Gastroesophageal sphincter (tissue), 4 donors: ENCODE results near the gene CRACR2B. TPM values are rescaled to one million over a fixed set of nuclear protein-coding genes. Genes with fewer than 3 reads are reported as not detected.

Experiments
- ATAC-seq: fragments of 150-250 bp; one replicate; pipeline ENCODE4 v1.9.1; 2016; ENCODE audit warnings: mild to moderate bottlenecking, moderate library complexity
- H3K27ac ChIP-seq, 4 donors: fragments of 200-600 bp; sonication (generic) in 3 of 4; 1 replicate in 3 of 4; 2 replicates in 1 of 4; pipeline ENCODE4 v1.5.1; 2016 to 2019
- H3K27me3 ChIP-seq: fragments of 200-600 bp; sonication (generic); one replicate; pipeline ENCODE4 v1.5.1; 2019
- H3K36me3 ChIP-seq, 2 donors: fragments of 200-600 bp; sonication (generic); one replicate each; pipeline ENCODE4 v1.5.1; 2019; ENCODE audit warnings: control low read depth in 1 of 2
- H3K4me1 ChIP-seq, 3 donors: fragments of 200-600 bp; sonication (generic); 1 replicate in 2 of 3; 2 replicates in 1 of 3; pipeline ENCODE4 v1.5.1; 2016 to 2019; ENCODE audit warnings: control low read depth in 2 of 3
- H3K4me3 ChIP-seq, 2 donors: fragments of 200-600 bp; sonication (generic); one replicate each; pipeline ENCODE4 v1.5.1; 2019; ENCODE audit warnings: mild to moderate bottlenecking in 1 of 2, moderate library complexity in 1 of 2
- H3K9me3 ChIP-seq, 3 donors: fragments of 200-600 bp; sonication (generic); one replicate each; pipeline ENCODE4 v1.5.1; 2017 to 2019; ENCODE audit warnings: control low read depth in 2 of 3
- EP300 ChIP-seq: sonication (generic); formaldehyde crosslinking; IDR thresholded peaks from one replicate; pipeline ENCODE4 v1.6.1; 2017; ENCODE audit warnings: antibody characterized with exemption, mild to moderate bottlenecking
- POLR2A ChIP-seq, 2 donors: fragments of 450-650 bp; IDR thresholded peaks; one replicate each; pipeline ENCODE4 v1.6.1; 2017; ENCODE audit warnings: antibody characterized with exemption in 2 of 2, mild to moderate bottlenecking in 2 of 2, moderate library complexity in 1 of 2
- POLR2AphosphoS5 ChIP-seq: sonication (generic); formaldehyde crosslinking; IDR thresholded peaks from one replicate; pipeline ENCODE4 v1.6.1; 2017; ENCODE audit warnings: antibody characterized with exemption
- WGBS, 2 donors: methylation state at CpG; one replicate each; pipeline ENCODE4 v1.1.5; 2018; ENCODE audit warnings: low coverage in 1 of 2; 5-methylcytosine and 5-hydroxymethylcytosine counted together
- total RNA-seq, 4 donors: library from RNA; depleted of rRNA; stranded (reverse); fragments of >200 nt; gene quantifications; one replicate each; pipeline ENCODE4 v1.1.0, GENCODE V29; 2016
- TF ChIP-seq, protein P1 (sequence below), 4 experiments: fragments of 200-600 bp in 2 of 4; fragments of 450-650 bp in 2 of 4; sonication (generic) in 1 of 4; IDR thresholded peaks; one replicate each; pipeline ENCODE4 v1.5.1; 2017 to 2019; ENCODE audit warnings: antibody characterized with exemption in 4 of 4, mild to moderate bottlenecking in 2 of 4, moderate library complexity in 2 of 4

The CRACR2B gene
- total RNA-seq, 4 donors from 2014 or later, result 4.1 to 10.3 (median 6.4) TPM

DNA sequence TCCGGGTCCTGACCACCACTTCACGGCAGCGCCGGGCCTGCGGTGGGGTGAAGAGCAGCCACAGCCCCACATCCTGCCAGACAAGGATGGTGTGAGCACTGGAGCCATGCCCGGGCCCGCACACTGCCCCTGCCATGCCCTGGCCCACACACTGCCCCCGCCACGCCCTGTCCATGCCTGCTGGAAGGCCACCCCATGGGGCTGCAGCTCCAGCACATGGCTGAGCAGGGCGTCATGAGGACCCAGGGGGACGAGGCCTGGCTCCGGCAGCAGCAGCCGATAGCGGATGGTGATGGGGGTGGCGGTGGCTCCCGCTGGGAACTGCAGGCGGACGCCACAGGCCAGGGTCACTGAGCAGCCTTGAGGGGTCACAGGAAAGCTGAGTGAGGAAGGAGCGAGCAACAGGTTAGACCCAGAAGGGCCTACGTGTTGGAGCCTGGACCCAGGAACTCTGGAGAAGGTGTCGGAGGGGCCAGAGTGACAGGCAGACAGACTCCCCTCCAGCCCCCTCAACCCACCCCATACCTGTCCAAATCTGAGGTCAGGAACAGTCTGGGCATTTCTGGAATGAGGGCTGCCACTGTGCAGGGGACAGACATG, 25.6 kb upstream of the CRACR2B start:
- H3K36me3 ChIP-seq, result peaks cover 0 to 49% of the 10 kb centered on the region in 2 donors
- no peak for TF ChIP-seq POLR2AphosphoS5
- TF ChIP-seq, protein P1, sequence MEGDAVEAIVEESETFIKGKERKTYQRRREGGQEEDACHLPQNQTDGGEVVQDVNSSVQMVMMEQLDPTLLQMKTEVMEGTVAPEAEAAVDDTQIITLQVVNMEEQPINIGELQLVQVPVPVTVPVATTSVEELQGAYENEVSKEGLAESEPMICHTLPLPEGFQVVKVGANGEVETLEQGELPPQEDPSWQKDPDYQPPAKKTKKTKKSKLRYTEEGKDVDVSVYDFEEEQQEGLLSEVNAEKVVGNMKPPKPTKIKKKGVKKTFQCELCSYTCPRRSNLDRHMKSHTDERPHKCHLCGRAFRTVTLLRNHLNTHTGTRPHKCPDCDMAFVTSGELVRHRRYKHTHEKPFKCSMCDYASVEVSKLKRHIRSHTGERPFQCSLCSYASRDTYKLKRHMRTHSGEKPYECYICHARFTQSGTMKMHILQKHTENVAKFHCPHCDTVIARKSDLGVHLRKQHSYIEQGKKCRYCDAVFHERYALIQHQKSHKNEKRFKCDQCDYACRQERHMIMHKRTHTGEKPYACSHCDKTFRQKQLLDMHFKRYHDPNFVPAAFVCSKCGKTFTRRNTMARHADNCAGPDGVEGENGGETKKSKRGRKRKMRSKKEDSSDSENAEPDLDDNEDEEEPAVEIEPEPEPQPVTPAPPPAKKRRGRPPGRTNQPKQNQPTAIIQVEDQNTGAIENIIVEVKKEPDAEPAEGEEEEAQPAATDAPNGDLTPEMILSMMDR (IDR thresholded peaks at IDR 0.05), result no peak
- TF ChIP-seq POLR2A (IDR thresholded peaks at IDR 0.05), result no peak
- TF ChIP-seq EP300, result no peak
- no peaks in the 10 kb centered on the region for H3K9me3 ChIP-seq
- WGBS, 2 donors, result no CpG with 5 or more reads among the region's 21 CpGs
- H3K4me1 ChIP-seq, result peaks cover 0 to 59% (median 16%) of the 10 kb centered on the region in 3 donors
- H3K27ac ChIP-seq, result no peak overlapping the region
- ATAC-seq, result no peak
- H3K27me3 ChIP-seq, result no peaks in the 10 kb centered on the region
- H3K4me3 ChIP-seq, result no peak overlapping the region

DNA sequence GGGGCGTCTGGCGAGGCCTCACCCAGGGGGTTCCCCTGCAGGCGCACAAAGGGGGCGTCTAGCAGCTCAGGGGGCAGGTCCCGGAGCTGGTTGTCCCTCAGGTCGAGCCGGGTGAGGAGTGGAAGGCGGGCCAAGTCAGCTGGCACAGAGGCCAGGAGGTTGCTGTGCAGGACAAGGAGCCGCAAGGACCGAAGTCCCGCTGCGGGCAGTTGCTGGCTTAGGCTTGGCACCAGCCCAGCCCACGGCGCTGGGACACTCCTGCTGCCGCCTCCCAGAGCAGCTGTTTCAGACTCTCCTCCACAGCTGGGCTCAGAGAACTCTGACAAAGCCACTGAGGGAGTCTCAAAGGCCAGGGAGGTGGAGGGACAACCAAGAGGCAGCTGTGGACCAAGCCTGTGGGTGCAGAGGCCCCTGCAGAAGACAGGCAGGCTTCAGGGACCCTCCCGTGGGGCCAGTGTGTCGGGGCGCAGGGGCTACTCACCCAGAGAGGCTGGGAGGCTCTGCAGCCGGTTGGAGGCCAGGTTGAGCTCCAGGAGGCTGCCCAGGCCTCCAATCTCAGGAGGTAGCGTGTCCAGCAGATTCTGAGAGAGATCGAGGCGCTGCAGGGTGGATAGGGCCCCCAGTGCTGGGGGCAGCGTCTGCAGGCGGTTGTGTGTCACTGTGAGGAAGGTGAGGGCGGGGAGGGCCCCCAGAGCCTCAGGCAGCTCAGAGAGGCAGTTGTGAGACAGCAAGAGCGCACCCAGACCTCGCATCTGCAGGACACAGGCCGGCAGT, 24.8 kb upstream of the CRACR2B start:
- H3K4me3 ChIP-seq, result no peak overlapping the region
- H3K4me1 ChIP-seq, result peaks cover 0 to 58% (median 16%) of the 10 kb centered on the region in 3 donors
- peaks cover 0 to 49% of the 10 kb centered on the region in 2 donors for H3K36me3 ChIP-seq
- H3K27ac ChIP-seq, result no peak overlapping the region
- ATAC-seq, result no peak
- 80% methylated on average over 2 of the region's 28 CpGs; no CpG with 5 or more reads in 1 of the 2 donors for WGBS, 2 donors
- TF ChIP-seq POLR2A (IDR thresholded peaks at IDR 0.05) (no peak), EP300 (no peak), POLR2AphosphoS5 (no peak)
- TF ChIP-seq, protein P1 (IDR thresholded peaks at IDR 0.05), result no peak
- no peaks in the 10 kb centered on the region for H3K9me3 ChIP-seq
- no peaks in the 10 kb centered on the region for H3K27me3 ChIP-seq

DNA sequence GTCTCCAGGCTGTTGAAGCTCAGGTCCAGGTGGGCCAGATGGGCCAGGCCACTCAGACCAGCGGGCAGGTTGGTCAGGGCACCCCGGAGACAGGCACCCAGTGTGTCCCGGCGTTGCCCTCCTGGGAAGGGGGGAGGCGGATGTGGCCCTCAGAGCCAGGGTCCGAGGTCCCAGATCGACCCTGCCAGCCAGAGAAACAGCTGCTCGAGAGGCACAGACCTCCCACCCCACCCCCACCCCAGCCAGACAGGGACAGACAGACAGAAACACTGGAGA, 24.3 kb upstream of the CRACR2B start:
- peaks cover 0 to 49% of the 10 kb centered on the region in 2 donors for H3K36me3 ChIP-seq
- H3K4me1 ChIP-seq, result peaks cover 0 to 58% (median 20%) of the 10 kb centered on the region in 3 donors
- TF ChIP-seq EP300 (no peak), POLR2AphosphoS5 (no peak), POLR2A (IDR thresholded peaks at IDR 0.05) (no peak)
- TF ChIP-seq, protein P1 (IDR thresholded peaks at IDR 0.05), result no peak
- H3K4me3 ChIP-seq, result no peak overlapping the region
- no peak for ATAC-seq
- WGBS, 2 donors, result no CpG with 5 or more reads among the region's 8 CpGs
- no peak overlapping the region for H3K27ac ChIP-seq
- H3K27me3 ChIP-seq, result no peaks in the 10 kb centered on the region
- H3K9me3 ChIP-seq, result no peaks in the 10 kb centered on the region

DNA sequence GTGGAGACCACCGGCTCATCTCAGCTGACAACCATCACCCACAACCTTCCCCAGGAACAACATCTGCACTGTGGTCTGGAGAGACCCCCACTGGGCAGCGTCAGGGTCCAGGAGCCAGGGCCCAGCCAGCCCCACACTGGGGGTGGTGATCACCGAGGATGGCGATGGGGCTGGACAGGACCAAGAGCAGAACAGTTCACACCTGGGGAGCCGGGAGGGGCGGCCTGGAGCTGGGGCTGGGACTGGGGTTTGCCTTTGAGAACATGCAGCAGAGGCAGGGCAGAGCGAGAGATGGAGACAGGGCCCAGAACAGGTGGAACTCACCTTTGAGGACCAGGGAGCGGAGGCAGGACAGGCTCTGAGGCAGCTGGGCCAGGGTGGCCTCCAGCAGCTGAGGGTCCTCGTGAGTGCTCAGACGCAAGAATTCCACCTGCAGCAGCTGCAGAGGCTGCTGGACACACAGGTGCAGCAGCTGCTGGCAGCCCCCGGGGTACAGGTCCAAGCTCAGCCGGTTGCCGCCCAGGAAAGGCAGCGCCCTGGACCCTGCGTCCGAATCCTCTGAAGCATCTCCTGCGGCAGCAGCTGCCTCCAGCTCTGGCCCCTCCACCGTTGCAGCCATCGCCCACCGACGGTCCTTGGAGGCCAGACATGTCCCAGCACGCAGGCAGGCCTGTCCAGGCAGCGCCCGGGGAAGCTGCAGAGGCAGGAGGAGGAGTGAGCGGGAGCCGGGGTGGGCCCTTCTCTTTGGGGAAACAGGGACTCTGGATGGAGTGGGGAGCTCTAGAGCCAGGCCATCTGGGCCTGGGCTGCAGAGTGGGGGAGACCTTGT, 23.7 kb upstream of the CRACR2B start:
- Histone ChIP-seq H3K27ac (peak overlapping the region in 2 of 4 donors; percentile 92 to 93), H3K36me3 (peaks cover 0 to 48% of the 10 kb centered on the region in 2 donors), H3K9me3 (no peaks in the 10 kb centered on the region), H3K27me3 (no peaks in the 10 kb centered on the region), H3K4me1 (peaks cover 0 to 58% (median 24%) of the 10 kb centered on the region in 3 donors), H3K4me3 (peak overlapping the region in 1 of 2 donors; percentile 65)
- no peak for ATAC-seq
- TF ChIP-seq, protein P1 (IDR thresholded peaks at IDR 0.05), result no peak
- TF ChIP-seq EP300 (no peak), POLR2AphosphoS5 (no peak)
- 55 to 95% methylated on average over 2 to 4 of the region's 26 CpGs for whole genome bisulfite sequencing, 2 donors
